Measurements from ENCODE around the gene COASY. TPM values are rescaled to one million over a fixed set of nuclear protein-coding genes. Genes with fewer than 3 reads are reported as not detected.
A peak's percentile ranks its signal among the peaks of the same experiment; 100 is the strongest.

The COASY gene
- total and polyA plus RNA-seq, 2 of the 4 experiments (the other 2 are of a cell fraction), result 10.6 to 44.0 TPM

- Histone ChIP-seq H4K91ac (ENCODE audit: insufficient read depth, low read depth, low read length) (peak within 1 kb of the TSS; percentile 98), H2AK5ac (ENCODE audit: low read depth, low read length) (peak within 1 kb of the TSS; percentile 99), H2BK5ac (ENCODE audit: low read depth, low read length, poor library complexity, severe bottlenecking) (peak within 1 kb of the TSS; percentile 63), H3K27ac (ENCODE audit: insufficient read depth, low read length) (peak within 1 kb of the TSS; percentile 78), H2AK9ac (replicated peaks; ENCODE audit: low read depth, low read length, poor library complexity) (peak within 1 kb of the TSS; percentile 99), H4K8ac (ENCODE audit: low read depth in 2 of 2, low read length in 2 of 2) (peak within 1 kb of the TSS; percentile 100), H3K4ac (ENCODE audit: low read depth, low read length) (peak within 1 kb of the TSS; percentile 99), H3K4me2 (ENCODE audit: low read depth, low read length) (peak within 1 kb of the TSS; percentile 90), H2AFZ (replicated peaks; ENCODE audit: low read length, poor library complexity) (peak within 1 kb of the TSS; percentile 90), H2BK20ac (ENCODE audit: low read depth, low read length) (peak within 1 kb of the TSS; percentile 93), H3K27me3 (ENCODE audit: control insufficient read depth, insufficient read depth, low read length) (no peaks in the 10 kb centered on the region), H3K4me1 (ENCODE audit: control insufficient read depth, insufficient read depth, low read length) (peaks cover 16% of the 10 kb centered on the region), H4K20me1 (ENCODE audit: insufficient read depth, low read length) (peaks cover 9% of the 10 kb centered on the region; the same call in 1 of the 2 replicates), H3K9me3 (ENCODE audit: control insufficient read depth, insufficient read depth, low read length) (no peaks in the 10 kb centered on the region), H3K36me3 (ENCODE audit: control insufficient read depth, insufficient read depth, low read length) (peaks cover 20% of the 10 kb centered on the region), H3K79me1 (ENCODE audit: low read depth in 1 of 2, low read length in 2 of 2) (peaks cover 16 to 32% of the 10 kb centered on the region in 2 experiments), H3K23ac (ENCODE audit: low read depth, low read length) (peak within 1 kb of the TSS; percentile 99), H3K4me3 (ENCODE audit: insufficient read depth, low read depth, low read length) (peak within 1 kb of the TSS; percentile 53), H2BK120ac (ENCODE audit: low read depth, low read length) (peak within 1 kb of the TSS; percentile 78), H2BK15ac (ENCODE audit: low read depth, low read length) (peak within 1 kb of the TSS; percentile 99), H3K9ac (ENCODE audit: low read depth, low read length) (peak within 1 kb of the TSS; percentile 81), H3K56ac (ENCODE audit: extremely low read depth, insufficient read depth, low read length) (peak within 1 kb of the TSS; percentile 63), H3K9me1 (ENCODE audit: insufficient read depth, low read length) (peaks cover 23% of the 10 kb centered on the region), H3K14ac (replicated peaks; ENCODE audit: low read depth, low read length) (peak within 1 kb of the TSS; percentile 99), H4K5ac (ENCODE audit: low read depth, low read length) (peak within 1 kb of the TSS; percentile 100), H3K18ac (ENCODE audit: low read depth, low read length) (peak within 1 kb of the TSS; percentile 97)
- ATAC-seq (ENCODE audit: low read depth), result peak; percentile 89
- CTCF ChIA-PET, result interaction anchor here (0.6 to 1.8 kb wide), 3 partner anchors 9 to 572 kb away, joined by 3 to 6 read pairs (median 3); no protein-coding TSS in a partner anchor
- peak; percentile 79 for DNase-seq
- no TSS peak for BruUV-seq (replicated peaks)
- POLR2A ChIA-PET (ENCODE audit: unreplicated experiment), result interaction anchor here (1.6 to 1.8 kb wide), 3 partner anchors 16 to 115 kb away, joined by 4 to 6 read pairs (median 4); partner anchors contain the start of gene CAVIN1
- TF ChIP-seq MAZ (IDR thresholded peaks at IDR 0.05; ENCODE audit: borderline replicate concordance, low read depth, low read length) (peak; percentile 63; the same call in 1 of the 2 replicates), CHD1 (IDR thresholded peaks at IDR 0.05; ENCODE audit: low read depth, low read length) (no peak), RAD21 (IDR thresholded peaks at IDR 0.05; ENCODE audit: low read length) (no peak), USF2 (IDR thresholded peaks at IDR 0.05; ENCODE audit: low read depth, low read length) (peak; percentile 97), POLR2A (IDR thresholded peaks at IDR 0.05; ENCODE audit: low read depth, low read length) (peak; percentile 27; the same call in 1 of the 2 replicates), FOS (IDR thresholded peaks at IDR 0.05; ENCODE audit: low read depth, low read length) (peak; percentile 27; the same call in 1 of the 2 replicates), BHLHE40 (IDR thresholded peaks at IDR 0.05; ENCODE audit: low read depth, low read length) (peak; percentile 91)
- dilution Hi-C loops (cut with HindIII; ENCODE audit: low sequenced_read_pairs, unreplicated experiment), result no loop called here
- 0% methylated on average over 11 of the region's 40 CpGs; no CpG with 5 or more reads in 1 of the 2 experiments for WGBS, 2 experiments (ENCODE audit: extremely low coverage in 2 of 2, insufficient read length in 1 of 2)
- in situ Hi-C loops (cut with MboI; ENCODE audit: low sequenced_read_pairs), result no loop called here
- intact Hi-C loops (cut with micrococcal nuclease), result no loop called here
These were observed 25.9 kb upstream of the COASY start, which contains the start of gene NAGLU for GRCh38 chr17:42536048-42536371. NAGLU (plus strand) TSS chr17:42536241; CDS start chr17:42536273, 32 bp downstream.

All from IMR-90 (cell line).